Glomerular visceral epithelial cell (primary cell): ENCODE measurements around the gene TMEM181.
"Not testable (repeated sequence)": the region's sequence is repeated elsewhere in the genome, so short reads cannot be mapped to it uniquely, and the experiment has no call there.

Experiments used
- DNase-seq: peaks from one replicate; pipeline ENCODE4 v3.0.0-alpha.2; 2016; ENCODE audit errors: extremely low spot score

The TMEM181 gene

DNA sequence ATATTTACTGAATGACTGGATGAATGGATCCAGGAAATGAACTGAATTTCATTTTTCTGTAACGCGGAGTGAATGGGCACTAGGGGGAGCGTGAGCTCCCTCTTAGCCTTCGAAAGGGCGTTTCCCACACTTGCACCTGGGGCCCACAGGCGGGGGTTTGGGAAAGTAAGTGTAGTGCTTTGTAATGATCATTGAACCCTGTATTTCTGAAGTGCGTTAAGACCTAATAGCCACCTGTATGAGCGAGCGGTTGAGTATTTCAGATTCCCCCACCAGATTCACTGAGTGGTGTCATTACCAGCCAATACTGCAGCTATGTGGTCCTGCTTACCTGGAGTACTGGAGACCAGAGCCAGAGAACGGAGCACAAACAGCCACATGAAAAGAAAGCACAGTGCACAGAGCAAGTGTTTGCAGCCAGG, 100.5 kb downstream of the TMEM181 start:
- DNase-seq = no peak

DNA sequence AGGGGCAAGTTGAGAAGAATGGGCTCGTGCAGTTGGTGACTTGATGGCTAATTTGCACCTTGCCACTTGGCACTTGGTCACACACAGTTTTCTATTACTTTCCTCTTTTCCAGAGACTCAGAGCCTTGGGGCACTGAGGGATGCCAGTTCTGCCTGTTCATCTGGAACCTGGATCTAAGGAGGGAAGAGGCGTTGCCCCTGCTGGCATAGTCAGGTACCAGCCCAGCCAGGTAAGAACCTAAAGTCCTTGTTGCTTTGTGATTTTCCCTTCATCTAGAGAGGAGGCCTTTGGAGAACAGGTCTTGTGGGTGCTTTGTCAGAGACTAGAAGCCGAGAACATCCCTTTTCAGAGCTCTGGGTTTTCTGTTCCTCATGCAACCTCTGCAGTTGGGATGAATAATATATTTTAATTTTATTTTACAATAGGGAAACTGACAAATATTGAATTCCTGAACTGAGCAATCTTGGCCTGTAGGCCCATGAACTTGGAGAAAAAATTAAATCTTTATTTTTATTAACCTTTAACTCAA, 101.3 kb downstream of the TMEM181 start:
- DNase-seq = no peak

DNA sequence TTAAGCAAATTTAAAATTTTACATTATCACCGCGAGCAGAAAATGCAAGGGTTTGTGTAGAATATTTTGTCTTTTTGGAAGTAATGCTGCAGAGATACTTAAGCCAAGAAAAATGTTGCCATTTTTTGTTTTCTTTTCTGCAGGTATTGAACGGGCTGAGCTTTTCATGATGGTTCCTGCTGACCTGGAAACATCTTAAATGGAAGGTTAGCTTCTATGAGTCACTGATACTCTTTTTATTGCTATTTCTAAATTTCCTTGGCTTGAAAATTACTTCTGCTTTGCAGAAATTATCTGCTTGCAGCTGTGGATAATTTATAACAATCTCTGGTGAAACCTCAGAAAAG, 102.7 kb downstream of the TMEM181 start:
- DNase-seq = no peak

DNA sequence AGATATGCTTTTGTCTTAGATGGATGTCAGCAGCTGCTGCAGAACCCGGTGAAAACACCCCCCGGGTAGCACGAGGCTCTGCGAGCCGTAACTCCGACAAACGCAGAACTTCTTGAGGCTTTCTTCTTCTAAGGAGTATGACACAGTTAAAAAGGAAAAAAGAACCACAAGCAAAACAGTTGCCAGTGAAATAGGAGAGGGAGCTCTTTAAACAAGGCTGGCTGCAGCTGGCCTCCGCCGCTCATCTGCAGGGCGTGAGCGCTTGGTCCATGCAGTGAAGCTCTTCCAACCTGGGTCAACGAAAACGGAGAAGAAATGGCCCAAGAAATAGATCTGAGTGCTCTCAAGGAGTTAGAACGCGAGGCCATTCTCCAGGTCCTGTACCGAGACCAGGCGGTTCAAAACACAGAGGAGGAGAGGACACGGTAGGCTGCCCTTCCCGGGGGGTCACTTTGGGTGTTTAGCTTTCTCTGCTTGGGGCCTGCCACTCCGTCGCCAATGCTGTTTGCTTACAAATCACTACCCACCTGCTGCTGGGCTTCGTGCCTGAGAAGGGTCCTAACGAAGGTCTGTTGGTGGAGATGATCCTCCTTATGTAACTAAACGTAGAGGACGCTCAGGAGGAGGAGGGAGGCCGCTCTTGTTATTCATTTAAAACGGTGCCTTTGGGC, 103.2 kb downstream of the TMEM181 start:
- DNase-seq = no peak

DNA sequence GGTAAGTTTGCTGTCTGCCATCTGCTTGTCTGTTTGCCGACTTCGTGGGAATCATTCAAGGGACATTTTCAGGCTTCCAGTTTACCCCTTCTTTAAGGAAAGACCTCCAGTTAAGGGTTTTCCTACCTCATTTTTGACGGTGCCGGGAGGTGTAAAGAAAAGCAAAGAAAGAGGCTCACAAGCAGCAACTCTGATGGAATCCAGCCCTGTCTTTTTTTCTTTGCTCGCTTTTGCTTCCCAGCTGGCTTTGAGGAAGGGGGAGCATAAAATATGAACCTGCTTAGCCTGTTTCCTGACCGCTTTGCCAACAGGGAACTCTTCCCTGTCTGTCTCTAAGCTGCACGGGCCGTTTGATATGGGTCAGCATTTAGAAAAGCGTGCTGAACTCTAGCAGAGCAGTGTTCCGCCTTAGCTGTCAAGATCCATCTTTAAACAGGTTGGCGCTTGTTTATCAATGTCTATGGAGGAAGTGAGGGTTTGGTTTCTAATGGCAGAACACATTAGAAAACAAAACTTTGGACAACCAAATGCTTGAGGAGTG, 103.8 kb downstream of the TMEM181 start:
- no peak for DNase-seq

DNA sequence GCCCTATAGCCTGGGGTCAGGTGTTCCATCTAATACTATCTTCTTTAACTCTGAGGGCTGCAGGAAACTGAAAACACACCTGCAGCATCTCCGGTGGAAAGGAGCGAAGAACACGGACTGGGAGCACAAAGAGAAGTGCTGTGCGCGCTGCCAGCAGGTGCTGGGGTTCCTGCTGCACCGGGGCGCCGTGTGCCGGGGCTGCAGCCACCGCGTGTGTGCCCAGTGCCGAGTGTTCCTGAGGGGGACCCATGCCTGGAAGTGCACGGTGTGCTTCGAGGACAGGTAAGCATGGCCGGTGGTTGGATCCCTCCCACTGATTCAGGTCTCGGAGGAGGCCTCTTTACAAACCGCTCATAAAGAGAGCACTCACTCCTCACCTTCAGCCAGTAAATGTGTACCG, 105.4 kb downstream of the TMEM181 start:
- DNase-seq = no peak

DNA sequence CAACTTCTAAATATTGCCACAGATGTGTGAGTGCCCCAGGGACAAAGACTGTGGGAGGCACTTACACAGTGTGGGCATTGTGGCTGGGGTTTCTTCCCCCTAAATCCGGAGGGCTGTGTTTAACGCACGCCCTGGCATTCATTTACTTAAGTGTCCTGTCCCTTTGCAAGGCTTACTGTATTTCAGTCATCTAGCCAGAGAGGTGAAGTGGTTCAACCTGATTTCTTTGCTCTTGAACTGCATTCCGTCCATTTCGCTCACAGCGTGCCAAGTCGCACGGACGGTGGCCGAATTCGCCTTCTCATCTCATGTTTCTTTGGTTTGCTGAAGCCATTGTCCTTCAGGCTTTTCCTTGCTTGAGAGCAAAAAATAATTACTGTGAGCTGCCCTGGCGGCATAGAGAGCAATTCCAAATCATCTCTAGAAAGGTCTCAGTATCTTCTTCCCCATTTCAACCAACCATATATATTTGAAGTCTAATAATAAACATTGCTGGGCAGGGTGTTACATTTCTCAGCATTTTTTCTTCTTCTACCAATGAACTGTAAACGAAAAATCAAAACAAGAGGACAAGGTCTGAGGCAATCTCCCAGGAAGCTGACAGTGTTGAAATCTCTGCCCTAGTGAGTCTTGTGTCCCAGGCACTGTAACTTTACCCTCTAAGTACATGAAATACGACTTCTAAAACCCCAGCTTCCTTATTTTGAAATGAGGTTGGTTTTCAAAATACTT, 106.9 kb downstream of the TMEM181 start:
- DNase-seq = no peak

DNA sequence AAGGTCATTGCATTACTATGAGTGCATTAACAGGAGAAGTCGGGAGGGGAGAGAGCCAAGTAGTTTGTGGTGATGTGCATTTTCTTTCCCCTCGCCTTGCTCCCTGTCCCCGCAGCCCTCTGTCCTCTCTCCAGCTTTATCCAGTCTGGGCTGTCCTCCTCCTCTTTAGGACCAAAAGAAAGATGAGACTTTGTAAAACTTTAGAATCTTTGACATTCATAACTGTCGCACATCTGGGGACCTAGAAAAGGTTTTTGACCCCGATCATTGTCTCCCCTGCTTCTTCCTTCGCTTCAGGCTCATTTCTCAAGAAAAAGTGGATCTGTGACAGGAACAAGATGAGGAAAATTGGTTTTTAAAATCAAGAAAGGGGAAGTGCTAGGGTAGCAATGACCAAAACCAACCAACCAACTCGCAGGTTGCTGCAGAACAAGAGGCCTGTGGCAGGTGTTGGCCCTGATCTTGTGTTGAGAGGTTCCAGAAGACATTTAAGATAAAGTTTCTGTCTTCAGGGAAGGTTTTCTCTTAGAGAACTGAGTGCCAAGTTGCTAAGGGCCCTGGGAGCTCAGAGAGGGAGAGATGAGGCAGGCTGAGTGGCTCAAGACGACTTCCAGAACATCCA, 107.6 kb downstream of the TMEM181 start:
- no peak for DNase-seq

DNA sequence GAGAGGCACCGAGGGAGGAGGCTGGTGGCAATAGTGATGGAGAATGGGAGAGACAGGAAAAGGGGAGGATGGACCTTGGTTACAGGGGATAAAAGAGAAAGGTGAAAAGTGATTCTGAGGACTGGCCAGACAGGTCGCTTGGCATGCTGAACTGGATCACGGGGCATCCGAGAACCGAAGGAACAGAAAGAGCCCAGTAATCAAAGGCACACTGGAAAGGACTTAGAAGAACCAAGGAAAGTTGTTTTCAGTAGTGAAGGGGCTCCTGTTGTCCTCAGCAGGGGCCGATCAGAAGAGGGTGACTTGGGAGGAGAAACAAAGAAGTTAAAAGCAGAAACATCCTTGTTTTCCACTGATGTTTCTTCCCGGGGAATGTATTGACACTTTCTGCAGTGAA, 108.8 kb downstream of the TMEM181 start:
- no peak for DNase-seq

DNA sequence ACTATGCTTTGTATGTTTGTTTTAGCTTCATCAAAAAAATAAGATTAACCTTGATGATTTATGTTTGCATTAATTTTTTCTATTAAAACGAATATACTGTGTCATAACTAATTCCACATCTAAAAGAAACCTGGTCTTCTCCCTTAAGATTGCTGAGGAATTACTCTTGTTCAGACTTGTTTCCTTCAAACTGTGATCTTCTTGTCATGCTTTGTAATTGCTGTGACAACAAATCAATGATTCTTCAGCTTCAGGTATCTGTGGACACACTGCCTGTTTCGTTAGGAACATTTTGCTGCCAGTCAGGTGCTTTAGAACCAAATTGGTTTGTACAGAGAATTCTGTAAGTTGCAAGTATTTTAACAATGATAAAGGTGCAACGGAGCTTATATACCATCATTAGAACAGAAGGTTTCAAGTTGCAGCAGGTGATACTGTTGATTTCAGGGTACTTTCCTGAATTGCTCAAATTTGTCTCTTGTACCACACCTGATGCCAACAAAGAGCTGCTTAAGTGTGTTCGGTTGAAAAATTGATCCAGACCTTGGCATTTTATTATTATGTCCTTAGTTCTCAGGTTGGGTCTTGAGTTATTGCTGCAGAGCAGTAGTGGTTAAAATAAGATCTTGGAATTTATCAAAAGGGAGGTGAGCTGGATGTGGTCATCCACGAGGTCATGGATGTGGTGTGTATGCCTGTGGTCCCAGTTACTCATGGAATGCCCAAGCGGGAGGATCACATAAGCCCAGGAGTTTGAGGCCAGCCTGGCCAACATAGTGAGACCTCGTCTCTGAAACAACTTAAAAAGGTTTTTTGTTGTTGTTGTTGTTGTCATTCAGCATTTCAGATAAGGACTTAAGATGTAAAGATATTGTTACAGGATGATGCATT, 109.5 kb downstream of the TMEM181 start:
- DNase-seq = peak; percentile 54

DNA sequence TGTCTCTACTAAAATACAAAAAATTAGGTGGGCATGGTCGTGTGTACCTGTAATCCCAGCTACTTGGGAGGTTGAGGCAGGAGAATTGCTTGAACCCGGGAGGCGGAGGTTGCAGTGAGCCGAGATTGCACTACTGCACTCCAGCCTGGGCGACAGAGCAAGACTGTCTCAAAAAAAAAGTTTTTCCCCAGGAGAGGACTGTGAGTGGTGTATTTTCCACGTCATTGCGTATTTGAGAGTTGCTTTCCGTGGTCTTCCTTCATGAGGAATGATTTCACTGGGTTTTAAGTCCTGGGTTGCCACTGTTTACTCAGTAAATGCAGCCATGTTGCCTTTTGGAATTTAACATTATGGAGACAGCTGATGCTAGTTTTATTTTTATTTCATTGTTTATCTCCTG, 112.2 kb downstream of the TMEM181 start:
- not testable (repeated sequence) for DNase-seq

DNA sequence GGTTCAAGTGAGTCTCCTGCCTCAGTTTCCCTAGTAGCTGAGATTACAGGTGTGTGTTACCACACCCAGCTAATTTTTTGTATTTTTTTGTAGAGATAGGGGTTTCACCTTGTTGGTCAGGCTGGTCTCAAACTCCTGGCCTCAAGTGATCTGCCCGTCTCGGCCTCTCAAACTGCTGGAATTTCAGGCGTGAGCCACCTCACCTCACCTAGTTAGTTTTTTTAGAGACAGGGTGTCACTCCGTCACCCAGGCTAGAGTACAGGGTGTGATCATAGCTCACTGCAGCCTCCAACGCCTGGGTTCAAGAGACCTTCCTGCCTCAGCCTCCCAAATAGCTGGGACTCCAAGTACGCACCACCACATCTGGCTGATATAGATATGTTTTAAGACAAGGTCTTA, 112.8 kb downstream of the TMEM181 start:
- DNase-seq = no peak

DNA sequence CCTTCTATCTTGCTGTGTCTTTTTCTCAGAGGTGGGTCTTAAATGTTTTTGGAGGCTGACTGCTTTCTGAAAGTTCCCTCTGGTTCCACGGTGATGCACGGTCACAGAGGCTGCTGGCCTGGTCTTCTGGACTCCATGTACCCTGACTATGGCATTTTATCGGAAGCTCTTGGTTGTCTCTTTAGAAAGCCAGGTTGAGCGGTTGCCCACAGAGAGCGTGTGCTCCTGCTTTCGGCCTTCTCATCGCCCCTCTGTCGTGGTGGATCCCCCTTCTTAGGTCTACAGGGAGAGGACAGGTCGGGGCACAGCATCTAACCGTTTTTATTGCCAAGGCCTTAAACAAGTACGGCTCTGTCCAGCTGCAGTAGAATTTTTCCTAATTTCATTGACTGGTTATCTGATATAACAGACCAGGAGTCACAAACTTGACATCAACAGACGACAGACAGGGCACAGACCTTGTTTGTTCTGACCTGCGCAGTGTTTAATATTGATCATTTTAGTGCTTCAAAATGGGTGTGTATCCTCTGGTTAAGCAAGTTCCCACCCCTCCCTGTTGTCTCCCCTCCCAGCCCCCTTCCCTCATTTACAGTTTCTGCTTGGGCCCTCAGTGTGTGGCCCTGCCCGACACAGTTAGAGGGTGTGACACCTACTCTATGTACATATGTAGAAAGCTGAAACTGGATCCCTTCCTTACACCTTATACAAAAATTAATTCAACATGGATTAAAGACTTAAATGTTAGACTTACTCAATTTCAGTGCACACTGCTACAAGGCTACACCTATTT, 114.6 kb downstream of the TMEM181 start:
- DNase-seq = no peak

DNA sequence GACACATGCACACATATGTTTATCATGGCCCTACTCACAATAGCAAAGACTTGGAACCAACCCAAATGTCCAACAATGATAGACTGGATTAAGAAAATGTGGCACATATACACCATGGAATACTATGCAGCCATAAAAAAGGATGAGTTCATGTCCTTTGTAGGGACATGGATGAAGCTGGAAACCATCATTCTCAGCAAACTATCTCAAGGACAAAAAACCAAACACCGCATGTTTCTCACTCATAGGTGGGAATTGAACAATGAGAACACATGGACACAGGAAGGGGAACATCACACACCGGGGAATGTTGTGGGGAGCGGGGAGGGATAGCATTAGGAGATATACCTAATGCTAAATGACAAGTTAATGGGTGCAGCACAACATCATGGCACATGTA, 117.2 kb downstream of the TMEM181 start:
- not testable (repeated sequence) for DNase-seq

DNA sequence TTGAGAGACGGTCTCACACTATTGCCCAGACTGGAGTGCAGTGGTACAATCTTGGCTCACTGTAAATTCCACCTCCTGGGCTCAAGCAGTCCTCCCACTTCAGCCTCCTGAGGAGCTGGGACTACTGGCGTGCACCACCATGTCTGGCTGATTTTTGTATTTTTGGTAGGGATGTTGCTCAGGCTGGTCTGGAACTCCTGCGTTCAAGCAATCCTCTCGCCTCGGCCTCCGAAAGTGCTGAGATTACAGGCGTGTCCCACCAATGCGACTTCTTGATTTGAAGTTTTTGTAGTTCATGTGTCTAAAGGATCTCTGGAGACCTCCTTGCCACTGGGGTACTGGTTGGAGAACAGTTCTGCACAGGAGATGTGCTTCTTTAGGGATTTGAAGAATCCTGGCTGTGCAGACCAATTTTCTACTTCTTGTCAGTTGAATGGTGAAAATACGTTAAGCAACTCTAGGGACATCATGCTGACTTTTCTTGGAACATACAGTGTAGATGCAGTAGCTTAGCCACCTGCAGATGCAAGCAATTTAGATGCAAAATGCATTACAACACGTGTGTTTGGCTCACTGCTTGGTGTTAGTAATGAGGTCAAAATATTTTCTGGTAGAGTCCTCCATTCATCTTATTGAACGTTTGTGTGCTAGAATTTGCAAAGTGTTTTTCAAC, 118.2 kb downstream of the TMEM181 start:
- no peak for DNase-seq

DNA sequence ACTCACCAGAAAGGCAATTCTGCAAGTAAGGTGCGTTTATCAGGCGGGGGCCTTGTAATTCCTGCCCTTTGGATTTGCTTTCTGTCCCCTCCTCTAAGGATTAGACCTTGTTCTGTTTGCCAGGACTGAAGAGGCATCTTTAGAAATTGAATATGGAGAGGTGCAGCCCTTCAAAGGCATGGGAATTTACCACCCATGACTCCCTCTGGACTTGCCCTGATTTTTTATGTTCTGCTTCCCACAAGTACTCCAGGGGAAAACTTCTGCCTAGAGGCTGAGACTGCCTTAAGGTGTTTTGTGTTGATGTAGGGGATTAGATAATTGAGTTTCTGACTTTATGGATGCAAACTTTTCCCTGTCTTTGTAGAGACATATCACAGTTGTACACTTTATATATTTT, 120.1 kb downstream of the TMEM181 start:
- DNase-seq = no peak

DNA sequence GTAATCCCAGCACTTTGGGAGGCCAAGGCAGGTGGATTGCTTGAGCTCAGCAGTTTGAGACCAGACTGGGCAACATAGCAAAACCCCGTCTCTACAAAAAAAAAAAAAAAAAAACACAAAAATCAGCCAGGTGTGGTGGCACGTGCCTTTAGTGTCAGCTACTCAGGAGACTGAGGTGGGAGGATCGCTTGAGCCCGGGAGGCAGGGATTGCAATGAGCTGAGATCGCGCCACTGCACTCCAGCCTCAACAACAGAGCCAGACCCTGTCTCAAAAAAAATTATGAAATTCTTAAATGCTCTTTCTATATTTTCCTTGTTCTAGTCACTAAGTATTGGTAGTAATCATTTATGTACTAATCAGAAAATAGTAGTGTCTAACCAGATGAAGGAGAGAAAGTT, 120.6 kb downstream of the TMEM181 start:
- DNase-seq = no peak

DNA sequence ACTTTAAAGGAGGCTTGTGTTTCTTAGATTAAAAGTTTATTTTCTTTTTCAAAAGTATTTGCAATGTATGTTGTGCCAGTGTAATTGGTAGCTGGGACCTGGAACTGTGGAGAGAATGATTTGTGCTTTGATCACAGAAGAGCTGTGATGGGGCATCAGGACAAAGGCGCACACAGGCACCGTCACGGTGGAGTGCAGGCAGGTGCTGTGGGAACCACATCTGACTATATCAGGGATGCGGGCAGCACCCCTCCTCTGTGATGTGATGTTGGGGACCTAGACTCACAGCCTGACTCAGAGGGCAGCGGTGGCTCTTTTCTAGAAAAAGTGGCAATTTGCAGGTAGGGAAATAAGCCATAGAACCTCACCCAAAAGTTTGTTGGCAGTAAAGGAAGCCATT, 124.4 kb downstream of the TMEM181 start:
- no peak for DNase-seq

DNA sequence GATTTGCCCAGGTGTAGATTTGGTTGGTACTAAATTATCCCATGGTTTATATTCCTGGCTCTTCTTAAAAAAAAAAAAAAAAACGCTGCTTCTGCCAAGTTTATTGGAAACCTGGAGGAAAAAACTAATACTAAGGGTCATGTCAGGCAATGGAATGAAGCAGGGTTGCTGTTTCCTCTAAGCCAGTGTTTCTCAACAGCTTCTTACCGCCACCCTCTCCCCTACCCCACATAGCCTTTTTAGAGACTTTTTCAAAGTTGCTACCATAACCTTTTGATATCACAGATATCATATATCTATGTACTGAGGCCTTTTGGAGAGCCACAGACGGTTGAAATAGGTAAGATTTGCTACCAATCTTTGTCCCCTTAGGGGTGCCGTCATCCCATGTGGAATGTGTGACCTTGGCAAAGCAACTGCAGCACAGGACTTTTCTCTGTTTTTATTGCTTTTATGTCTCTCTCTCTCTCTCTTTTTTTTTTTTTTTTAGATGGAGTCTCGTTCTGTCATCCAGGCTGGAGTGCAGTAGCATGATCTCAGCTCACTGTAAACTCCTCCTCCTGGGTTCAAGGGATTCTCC, 124.9 kb downstream of the TMEM181 start:
- DNase-seq = no peak
